ENCODE measurements around the gene E2F4.

DNA sequence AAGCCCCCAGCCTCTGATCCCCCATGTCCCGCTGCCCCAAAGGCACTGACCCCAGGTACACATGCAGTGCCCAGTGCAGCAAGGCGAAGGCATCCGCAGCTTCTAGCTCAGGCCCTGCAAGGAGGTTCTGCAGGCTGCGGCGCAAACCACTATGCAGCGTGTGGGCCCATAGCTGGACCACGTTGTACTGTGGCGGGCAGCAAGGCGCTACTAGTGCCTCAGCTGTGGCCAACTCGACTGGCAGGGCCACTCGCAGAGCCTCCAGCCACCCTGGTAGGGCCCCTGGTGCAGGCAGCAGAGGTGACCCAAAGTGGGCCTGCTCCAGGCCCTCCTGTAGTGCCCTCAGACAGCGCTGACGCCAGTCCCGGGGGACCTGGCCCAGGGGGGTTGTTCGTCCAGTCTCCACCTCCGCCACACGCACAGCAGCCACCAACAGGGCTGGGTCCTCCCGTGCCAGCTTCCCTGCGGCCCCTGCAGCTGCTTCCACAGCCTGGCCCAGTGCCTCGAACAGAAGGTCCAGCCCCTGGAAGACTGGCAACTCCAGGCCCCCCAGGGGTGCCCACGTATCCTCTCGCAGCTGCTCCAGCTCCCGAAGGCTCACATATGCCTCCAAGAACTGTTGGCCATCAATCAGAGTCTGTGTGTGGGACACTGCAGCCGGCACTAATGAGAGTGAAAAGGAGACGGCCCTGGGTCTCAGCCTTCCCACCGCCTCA lies 4.6 kb upstream of the E2F4 start:
- TF ChIP-seq PATZ1 (CRISPR knock-in tag; IDR thresholded peaks at IDR 0.05; ENCODE audit: borderline replicate concordance) (no peak), ESRRG (CRISPR knock-in tag; IDR thresholded peaks at IDR 0.05) (no peak), CREB5 (CRISPR knock-in tag; IDR thresholded peaks at IDR 0.05; ENCODE audit: low read depth) (no peak), RARB (CRISPR knock-in tag; IDR thresholded peaks at IDR 0.05) (no peak), PPARA (CRISPR knock-in tag; IDR thresholded peaks at IDR 0.05; ENCODE audit: borderline replicate concordance) (no peak), ARNTL (CRISPR knock-in tag; IDR thresholded peaks at IDR 0.05; ENCODE audit: borderline replicate concordance, low read depth) (no peak), CSDC2 (CRISPR knock-in tag; IDR thresholded peaks at IDR 0.05) (no peak), ZFP30 (CRISPR knock-in tag; IDR thresholded peaks at IDR 0.05) (no peak), GLIS3 (CRISPR knock-in tag; IDR thresholded peaks at IDR 0.05) (no peak)

Measured in SK-N-SH treated with all-trans-retinoic acid at 6 μM for 48 hours (cell line).